ENCODE measurements around the gene MAGEL2.

The MAGEL2 gene

DNA sequence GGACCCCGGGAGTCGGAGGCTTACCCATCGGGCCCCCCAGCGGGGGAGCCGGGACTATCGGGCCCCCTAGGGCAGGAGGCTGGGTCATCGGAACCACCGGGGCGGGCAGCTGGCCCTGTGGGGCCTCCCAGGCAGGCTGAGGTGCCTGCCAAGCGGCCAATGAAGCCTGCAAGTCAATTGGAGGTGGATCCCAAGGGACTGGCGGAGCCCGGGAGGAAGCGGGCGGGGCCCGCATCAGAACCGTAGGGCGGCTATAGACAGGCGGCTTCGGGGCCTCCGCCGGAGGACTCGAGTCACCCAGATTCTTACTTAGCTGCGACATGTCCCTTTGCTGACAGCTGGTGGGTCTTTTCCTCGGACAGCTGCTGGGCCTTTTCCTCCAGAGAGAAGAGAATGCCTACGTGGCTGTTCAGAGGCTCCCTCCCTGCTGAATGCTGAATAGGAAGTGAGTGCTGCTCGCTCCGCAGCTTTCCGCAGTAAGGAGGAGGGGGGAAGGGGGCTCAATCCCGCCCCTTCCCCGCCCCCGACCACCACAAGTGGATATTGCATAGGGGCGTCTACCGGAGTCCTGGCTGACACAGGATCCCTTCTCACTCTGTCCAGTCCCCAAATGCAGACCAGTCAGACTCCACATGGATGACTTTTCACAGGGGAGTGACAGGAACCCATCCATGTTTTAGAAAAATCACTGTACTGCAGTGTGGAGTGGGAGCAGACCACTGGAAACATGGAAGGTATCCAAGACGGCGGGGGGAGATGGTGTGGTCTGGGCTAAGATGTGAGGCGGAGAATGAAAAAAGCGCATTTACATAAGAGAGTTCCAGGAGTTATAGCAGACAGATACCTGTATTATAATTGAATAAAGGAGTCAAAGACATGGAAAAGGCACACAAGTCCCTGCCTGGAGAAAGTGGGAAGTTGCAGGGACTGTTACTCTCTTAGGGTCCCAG lies at the start of gene MAGEL2:
MAGEL2 (minus strand) TSS at position 447 of the 950 bp plus-strand sequence; CDS start at position 322, 125 bp downstream.
- Mint-ChIP-seq H3K9me3 (no peaks in the 10 kb centered on the region), H3K27me3 (peaks cover 22% of the 10 kb centered on the region), H3K27ac (no peak within 1 kb of the TSS), H3K4me3 (no peak within 1 kb of the TSS), H3K36me3 (no peaks in the 10 kb centered on the region), H3K4me1 (no peaks in the 10 kb centered on the region)
- peak; percentile 9 for ATAC-seq

DNA sequence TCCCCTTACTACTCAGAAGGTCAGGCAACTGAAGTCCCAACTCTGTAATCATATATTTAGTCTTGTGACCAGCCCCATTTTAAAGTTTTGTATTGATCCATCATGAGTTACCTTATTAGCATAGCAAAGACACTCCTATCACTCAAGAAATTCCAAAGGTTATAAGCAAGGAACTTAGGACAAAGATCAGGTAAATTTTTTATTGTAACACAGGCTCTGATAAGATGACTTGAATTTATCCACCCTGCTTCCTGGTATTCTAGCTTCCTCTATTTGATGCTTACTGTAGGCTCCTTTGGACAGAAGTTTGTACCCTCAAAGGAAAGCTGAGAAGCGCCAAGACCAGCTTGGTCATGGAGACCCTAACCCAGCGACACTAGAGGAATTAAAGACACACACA lies 47.6 kb upstream of the MAGEL2 start:
- no peak overlapping the region for H3K27ac Mint-ChIP-seq
- H3K9me3 Mint-ChIP-seq, result peaks cover 3% of the 10 kb centered on the region
- no peak overlapping the region for H3K4me3 Mint-ChIP-seq
- no peaks in the 10 kb centered on the region for H3K27me3 Mint-ChIP-seq
- H3K36me3 Mint-ChIP-seq, result no peaks in the 10 kb centered on the region
- no peak for ATAC-seq
- no peaks in the 10 kb centered on the region for H3K4me1 Mint-ChIP-seq

DNA sequence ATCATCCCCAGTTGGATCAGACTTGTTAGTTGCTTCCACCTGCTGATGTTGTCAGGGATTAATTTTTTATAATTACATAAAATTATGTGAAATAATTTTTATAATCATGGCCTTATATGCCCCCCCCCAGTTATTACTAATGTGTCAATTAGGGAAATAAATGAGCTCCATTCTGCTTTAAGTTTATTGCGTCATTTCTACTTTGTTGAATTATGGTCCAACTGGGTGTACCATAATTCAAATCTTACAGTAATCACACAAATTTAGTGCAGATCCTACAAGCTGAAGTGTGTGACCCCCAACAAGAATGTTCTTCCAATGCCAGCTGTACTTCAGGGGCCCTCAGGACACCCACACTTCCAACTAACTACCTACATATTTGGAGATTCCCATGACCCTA lies 46.9 kb upstream of the MAGEL2 start:
- no peaks in the 10 kb centered on the region for H3K4me1 Mint-ChIP-seq
- H3K9me3 Mint-ChIP-seq, result peaks cover 3% of the 10 kb centered on the region
- ATAC-seq, result no peak
- no peaks in the 10 kb centered on the region for H3K36me3 Mint-ChIP-seq
- H3K27ac Mint-ChIP-seq, result no peak overlapping the region
- no peaks in the 10 kb centered on the region for H3K27me3 Mint-ChIP-seq
- no peak overlapping the region for H3K4me3 Mint-ChIP-seq

DNA sequence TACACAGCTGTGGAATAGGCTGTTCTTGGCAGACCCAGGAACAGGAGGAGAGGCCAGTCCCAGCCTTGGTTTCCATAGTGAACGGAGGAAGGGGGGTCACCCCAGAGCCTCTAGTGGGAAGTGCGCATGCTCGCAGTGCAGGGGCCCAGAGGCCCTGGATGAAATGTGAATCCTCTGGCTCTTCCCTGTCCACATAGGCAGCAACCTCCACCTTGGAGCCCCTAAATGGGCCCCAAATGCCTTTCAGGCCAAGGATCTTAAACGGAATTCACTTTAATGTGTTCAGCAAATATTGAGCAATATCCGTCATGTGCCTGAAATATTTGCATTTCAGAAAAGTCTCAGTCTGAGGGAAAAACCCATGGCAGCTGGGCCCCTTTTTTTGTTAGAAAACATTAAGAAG lies 42.8 kb upstream of the MAGEL2 start:
- no peak overlapping the region for H3K27ac Mint-ChIP-seq
- no peaks in the 10 kb centered on the region for H3K4me1 Mint-ChIP-seq
- no peak overlapping the region for H3K4me3 Mint-ChIP-seq
- peaks cover 3% of the 10 kb centered on the region for H3K9me3 Mint-ChIP-seq
- no peak for ATAC-seq
- H3K36me3 Mint-ChIP-seq, result no peaks in the 10 kb centered on the region
- H3K27me3 Mint-ChIP-seq, result no peaks in the 10 kb centered on the region

DNA sequence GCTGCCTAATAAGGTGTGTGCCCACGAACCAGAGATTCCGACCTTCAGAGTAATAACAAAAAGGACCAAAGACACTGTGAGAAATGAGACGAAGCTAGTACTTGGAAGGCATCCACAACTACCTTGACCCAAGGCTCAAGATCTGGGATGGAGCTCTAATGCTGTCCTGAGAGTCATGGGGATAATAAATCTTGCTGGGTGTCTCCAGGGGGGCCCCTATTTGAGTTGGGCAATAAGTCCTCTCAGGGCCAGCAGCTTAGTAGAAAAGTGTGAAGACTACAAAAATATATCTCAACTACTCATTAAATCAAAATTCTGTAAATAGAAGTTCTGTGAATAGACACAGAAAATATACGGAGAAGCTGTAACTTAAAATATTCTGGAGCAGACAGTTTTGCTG lies 42.3 kb upstream of the MAGEL2 start:
- no peaks in the 10 kb centered on the region for H3K4me1 Mint-ChIP-seq
- H3K27me3 Mint-ChIP-seq, result no peaks in the 10 kb centered on the region
- no peak overlapping the region for H3K27ac Mint-ChIP-seq
- H3K9me3 Mint-ChIP-seq, result peaks cover 3% of the 10 kb centered on the region
- no peak overlapping the region for H3K4me3 Mint-ChIP-seq
- no peaks in the 10 kb centered on the region for H3K36me3 Mint-ChIP-seq
- no peak for ATAC-seq

DNA sequence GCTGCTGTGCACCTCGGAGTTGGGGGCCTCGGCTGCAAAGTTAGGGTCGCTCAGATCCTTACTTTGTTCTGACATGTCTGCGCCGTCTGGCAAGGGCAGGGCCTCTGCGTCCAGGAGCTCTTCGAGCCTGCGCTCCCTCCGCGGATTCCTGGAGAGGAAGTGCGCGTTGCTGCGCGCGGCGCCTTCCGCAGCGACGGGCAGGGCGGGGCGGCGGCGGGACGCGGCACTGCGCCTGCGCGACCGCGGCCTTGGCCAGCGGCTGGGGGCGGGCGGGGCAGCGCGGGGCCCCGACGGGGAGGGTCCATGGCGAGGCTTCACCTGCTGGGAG lies 39.4 kb upstream of the MAGEL2 start, which contains the start of gene NDN:
NDN (minus strand) TSS at position 163 of the 328 bp plus-strand sequence; CDS start at position 75, 88 bp downstream.
- Mint-ChIP-seq H3K36me3 (no peaks in the 10 kb centered on the region), H3K27me3 (no peaks in the 10 kb centered on the region), H3K27ac (no peak within 1 kb of the TSS), H3K9me3 (no peaks in the 10 kb centered on the region), H3K4me1 (no peaks in the 10 kb centered on the region), H3K4me3 (no peak within 1 kb of the TSS)
- peak; percentile 20 for ATAC-seq

DNA sequence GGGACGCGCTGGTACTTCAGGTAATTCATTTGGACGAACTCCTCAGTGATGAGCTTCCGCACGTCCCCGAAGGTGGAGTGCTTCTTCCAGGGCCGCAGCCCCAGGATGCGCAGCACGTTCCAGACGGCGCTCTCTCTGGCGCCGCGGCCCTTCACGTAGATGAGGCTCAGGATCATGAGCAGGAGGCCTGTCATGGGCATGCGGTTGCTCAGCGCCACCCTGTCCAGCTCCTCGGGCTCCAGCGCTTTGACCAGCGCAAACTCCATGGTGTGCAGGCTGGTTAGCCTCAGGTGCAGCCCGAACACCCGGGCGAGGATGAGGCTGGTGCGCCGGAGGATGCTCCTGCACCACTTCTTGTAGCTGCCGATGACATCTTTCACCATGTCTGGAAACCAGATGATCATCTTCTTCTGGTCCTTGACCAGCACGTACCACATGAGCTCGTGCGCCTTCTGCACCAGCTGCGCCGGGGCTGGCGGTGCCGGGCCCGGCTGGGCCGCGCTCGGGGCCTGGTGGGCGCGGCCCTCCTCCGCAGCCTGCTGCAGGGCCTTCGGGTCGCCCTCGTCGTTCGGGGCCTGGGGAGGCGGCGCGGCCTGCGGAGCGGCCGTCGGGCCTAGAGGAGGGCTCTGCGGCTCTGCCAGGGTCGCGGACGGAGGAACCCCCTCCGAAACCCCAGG lies 38.9 kb upstream of the MAGEL2 start:
- no peak overlapping the region for H3K4me3 Mint-ChIP-seq
- ATAC-seq, result peak; percentile 21

DNA sequence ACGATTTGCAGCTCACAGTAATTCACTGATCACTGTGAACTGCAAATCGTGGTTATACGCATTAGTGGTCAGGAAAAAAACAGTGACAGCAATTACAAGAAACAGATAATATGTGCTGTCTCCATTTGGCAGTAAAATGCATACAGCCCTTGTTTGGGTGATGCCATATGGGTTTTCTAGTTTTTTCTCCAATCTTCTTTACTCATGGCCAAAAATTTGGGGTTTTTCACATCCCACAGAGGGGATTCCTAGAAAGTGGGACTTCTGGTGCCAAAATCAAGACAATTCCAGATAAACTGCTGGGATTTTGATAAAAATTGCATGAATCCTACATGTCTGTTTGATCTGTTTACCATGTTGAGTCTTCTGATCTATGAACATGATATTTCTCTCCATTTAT lies 23.8 kb upstream of the MAGEL2 start:
- ATAC-seq, result no peak
- Mint-ChIP-seq H3K9me3 (no peaks in the 10 kb centered on the region), H3K27me3 (no peaks in the 10 kb centered on the region), H3K27ac (no peak overlapping the region), H3K4me3 (no peak overlapping the region), H3K36me3 (no peaks in the 10 kb centered on the region), H3K4me1 (no peaks in the 10 kb centered on the region)

More for the DNA sequence above, 38.9 kb upstream of the MAGEL2 start:
- H3K27me3 Mint-ChIP-seq, result no peaks in the 10 kb centered on the region
- no peaks in the 10 kb centered on the region for H3K4me1 Mint-ChIP-seq
- no peaks in the 10 kb centered on the region for H3K36me3 Mint-ChIP-seq
- no peaks in the 10 kb centered on the region for H3K9me3 Mint-ChIP-seq
- no peak overlapping the region for H3K27ac Mint-ChIP-seq

DNA sequence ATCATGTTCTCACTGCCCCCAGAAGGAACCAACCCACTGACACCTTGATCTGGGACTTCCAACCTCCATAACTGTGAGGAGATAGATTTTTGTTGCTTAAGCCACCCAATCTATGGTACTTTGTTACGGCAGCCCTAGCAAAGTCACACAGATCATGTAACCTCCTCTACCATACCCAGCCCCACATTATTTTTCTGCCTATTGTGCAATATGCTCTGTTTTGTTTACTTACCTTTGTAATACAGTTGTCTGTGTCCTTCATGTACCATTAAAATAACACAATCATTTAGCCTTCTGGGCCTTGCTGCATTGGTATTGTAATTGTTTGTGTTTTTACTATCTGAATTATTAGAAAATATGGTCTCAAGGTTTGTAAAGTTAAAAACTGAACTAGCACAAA lies 23.3 kb upstream of the MAGEL2 start:
- ATAC-seq, result no peak
- Mint-ChIP-seq H3K27me3 (no peaks in the 10 kb centered on the region), H3K4me1 (no peaks in the 10 kb centered on the region), H3K27ac (no peak overlapping the region), H3K9me3 (no peaks in the 10 kb centered on the region), H3K36me3 (no peaks in the 10 kb centered on the region), H3K4me3 (no peak overlapping the region)

DNA sequence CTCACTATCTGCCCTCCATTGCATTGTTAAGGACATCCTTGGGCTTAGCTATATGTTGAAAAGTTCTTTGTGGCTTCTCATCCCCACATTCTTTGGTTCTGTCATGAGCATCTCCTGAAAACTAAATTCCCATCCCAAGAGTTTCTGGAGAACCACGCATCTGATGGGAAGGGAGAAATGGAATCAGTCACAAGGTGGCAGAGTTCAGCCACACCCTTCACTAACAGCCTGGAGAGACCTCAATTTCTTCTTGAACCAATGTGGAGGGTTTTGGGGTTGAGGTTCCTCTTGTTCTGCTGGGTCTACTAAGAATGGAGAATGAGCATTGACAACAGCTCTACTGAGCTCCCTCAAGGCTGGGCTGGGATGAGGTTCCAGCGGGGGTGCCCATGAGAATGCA lies 15.6 kb upstream of the MAGEL2 start:
- Mint-ChIP-seq H3K4me3 (no peak overlapping the region), H3K4me1 (no peaks in the 10 kb centered on the region), H3K27me3 (no peaks in the 10 kb centered on the region), H3K9me3 (no peaks in the 10 kb centered on the region), H3K27ac (no peak overlapping the region), H3K36me3 (no peaks in the 10 kb centered on the region)
- no peak for ATAC-seq

DNA sequence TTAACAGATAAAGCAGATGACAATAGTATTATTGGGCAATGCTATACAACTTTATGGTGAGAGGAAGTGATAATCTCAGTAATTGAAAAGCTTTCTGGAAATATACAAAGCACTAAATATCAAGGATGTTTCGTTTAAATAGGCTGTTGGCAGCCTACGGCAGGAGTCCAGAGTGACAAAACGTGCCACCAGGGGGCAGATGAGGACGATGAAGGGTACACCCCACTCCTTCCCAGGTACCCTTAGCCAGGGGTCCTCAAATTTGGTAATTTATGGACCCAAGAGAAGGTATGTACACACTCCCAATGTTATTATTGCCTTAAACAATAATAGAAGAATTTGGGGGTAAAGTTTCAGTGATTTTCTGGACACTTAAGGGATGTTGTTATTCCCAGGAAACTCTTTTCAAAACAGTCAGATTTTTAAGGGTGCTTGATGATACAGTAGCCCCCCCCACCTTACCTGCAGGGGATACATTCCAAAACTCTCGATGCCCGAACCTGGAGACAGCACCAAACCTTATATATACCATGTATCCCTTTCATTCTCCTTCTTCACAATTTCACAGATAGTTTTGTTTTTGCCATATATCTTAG lies 1.4 kb upstream of the MAGEL2 start:
- H3K27ac Mint-ChIP-seq, result no peak overlapping the region
- H3K27me3 Mint-ChIP-seq, result peaks cover 22% of the 10 kb centered on the region
- H3K4me3 Mint-ChIP-seq, result no peak overlapping the region
- no peaks in the 10 kb centered on the region for H3K4me1 Mint-ChIP-seq
- no peaks in the 10 kb centered on the region for H3K9me3 Mint-ChIP-seq
- ATAC-seq, result no peak
- no peaks in the 10 kb centered on the region for H3K36me3 Mint-ChIP-seq

DNA sequence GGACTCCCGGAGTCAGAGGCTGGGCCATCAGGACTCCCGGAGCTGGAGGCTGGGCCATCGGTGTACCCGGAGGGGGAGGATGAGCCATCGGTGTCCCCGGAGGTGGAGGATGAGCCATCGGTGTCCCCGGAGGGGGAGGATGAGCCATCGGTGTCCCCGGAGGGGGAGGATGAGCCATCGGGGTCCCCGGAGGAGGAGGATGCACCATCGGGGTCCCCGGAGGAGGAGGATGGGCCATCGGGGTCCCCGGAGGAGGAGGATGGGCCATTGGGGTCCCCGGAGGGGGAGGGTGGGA lies 719 bp downstream of the MAGEL2 start:
- no peak for ATAC-seq
- Mint-ChIP-seq H3K4me3 (no peak overlapping the region), H3K36me3 (no peaks in the 10 kb centered on the region), H3K9me3 (no peaks in the 10 kb centered on the region), H3K27me3 (peaks cover 22% of the 10 kb centered on the region), H3K4me1 (no peaks in the 10 kb centered on the region), H3K27ac (no peak overlapping the region)

DNA sequence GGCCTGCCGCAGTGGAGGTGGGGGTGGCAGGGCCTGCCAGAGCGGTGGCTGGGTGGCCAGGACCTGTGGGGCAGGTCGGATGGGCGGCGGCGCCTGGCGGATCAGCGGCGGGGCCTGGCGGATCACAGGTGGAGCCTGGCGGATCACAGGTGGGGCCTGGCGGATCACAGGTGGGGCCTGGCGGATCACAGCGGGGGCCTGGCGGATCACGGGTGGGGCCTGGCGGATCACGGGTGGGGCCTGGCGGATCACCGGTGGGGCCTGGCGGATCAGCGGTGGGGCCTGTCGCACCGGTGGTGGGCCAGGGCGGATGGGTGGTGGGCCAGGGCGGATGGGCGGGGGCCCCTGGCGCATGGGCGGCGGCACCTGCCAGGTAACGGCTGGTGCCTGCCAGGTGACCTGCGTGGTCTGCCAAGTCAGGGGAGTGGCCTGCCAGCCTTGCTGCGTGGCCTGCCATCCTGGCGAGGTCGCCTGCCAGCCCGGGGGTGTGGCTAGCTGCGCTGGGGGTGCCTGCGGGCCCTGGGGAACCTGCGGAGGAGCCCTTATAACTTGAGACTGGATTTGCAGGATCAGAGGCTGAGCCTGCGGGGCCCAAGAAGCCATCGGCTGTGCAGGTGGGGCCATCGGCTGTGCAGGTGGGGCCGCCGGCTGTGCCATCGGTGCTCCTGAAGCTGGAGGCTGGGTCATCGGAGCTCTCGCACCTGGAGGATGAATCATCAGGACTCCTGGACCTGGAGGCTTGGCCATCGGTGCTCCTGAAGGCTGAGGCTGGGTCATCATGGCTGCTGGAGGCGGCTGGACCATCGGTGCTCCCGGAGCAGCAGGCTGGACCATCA lies 1.3 kb downstream of the MAGEL2 start:
- Mint-ChIP-seq H3K9me3 (no peaks in the 10 kb centered on the region), H3K27ac (no peak overlapping the region)
- ATAC-seq, result no peak

DNA sequence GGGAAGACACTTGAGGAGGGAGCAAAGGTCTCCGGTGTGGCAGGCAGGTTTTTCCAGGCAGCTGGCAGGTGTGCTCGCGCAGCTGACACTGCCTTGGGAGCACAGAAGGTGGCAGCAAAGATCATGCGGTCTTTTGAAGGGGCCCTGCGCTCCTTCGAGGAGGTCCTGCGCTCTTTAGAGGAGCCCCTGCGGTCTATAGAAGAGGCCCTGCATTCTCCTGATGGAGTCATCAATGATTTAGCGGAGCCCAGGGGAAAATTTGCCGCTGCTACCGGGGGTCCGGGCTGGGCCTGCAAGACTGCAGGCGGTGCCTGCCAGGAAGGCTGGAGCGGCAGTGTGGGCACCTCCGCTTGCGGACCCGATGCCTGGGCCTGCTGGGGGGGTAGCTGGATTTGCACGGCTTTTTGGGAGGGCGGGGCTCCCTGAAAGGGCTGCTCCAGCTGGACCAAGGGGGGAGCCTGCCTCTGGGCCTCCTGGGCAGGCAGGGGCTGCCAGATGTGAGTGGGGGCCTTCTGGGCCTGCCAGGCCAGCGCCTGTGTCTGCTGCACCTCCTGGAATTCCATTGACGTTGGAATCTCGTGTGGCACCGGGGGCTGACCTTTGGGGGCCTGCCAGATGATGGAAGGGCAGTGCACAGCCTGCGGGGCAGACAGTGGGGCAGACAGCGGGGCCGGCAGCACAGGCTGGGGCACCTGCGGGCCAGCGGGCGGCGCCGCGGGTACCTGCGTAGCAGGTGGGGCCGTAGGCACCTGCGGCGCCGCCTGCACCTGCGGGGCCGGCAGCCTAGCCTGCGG lies 2.1 kb downstream of the MAGEL2 start:
- Mint-ChIP-seq H3K27ac (no peak overlapping the region), H3K9me3 (no peaks in the 10 kb centered on the region), H3K4me1 (no peaks in the 10 kb centered on the region), H3K4me3 (no peak overlapping the region), H3K27me3 (peaks cover 22% of the 10 kb centered on the region), H3K36me3 (no peaks in the 10 kb centered on the region)
- ATAC-seq, result no peak

More for the DNA sequence above, 1.3 kb downstream of the MAGEL2 start:
- H3K4me3 Mint-ChIP-seq, result no peak overlapping the region
- no peaks in the 10 kb centered on the region for H3K4me1 Mint-ChIP-seq
- H3K27me3 Mint-ChIP-seq, result peaks cover 22% of the 10 kb centered on the region
- H3K36me3 Mint-ChIP-seq, result no peaks in the 10 kb centered on the region

All from stimulated activated memory B cell treated with anti-CD40 and anti-IgM and Interleukin-4, amounts not matched to agents 10 μg/mL and 1 μg/mL and 100 μg/mL, for 72 hours (primary cell).